ENCODE results near the gene TTLL11. TPM values are rescaled to one million over a fixed set of nuclear protein-coding genes. Genes with fewer than 3 reads are reported as not detected.

Gene TTLL11
- polyA plus RNA-seq, 1 donor (not counting 4 experiments of a cell fraction or from before 2014, with no cell fraction given): 8.0 TPM

- Histone ChIP-seq H3K79me2 (ENCODE audit: control insufficient read depth, insufficient read depth, low read length) (no peaks in the 10 kb centered on the region), H3K4me1 (ENCODE audit: control insufficient read depth, extremely low read depth, insufficient read depth, low read length) (no peaks in the 10 kb centered on the region), H3K9ac (ENCODE audit: control insufficient read depth, extremely low read depth, insufficient read depth, low read length) (no peak overlapping the region), H2AFZ (ENCODE audit: control insufficient read depth, low read length) (no peak overlapping the region), H4K20me1 (ENCODE audit: control insufficient read depth, extremely low read depth, insufficient read depth, low read length) (no peaks in the 10 kb centered on the region), H3K9me3 (ENCODE audit: control insufficient read depth, low read depth, low read length) (no peaks in the 10 kb centered on the region), H3K4me2 (ENCODE audit: control insufficient read depth, extremely low read depth, insufficient read depth, low read depth, low read length) (no peak overlapping the region), H3K9me1 (ENCODE audit: control insufficient read depth, extremely low read depth, insufficient read depth, low read length) (no peaks in the 10 kb centered on the region), H3K4me3 (ENCODE audit: control insufficient read depth in 2 of 3, extremely low read depth in 1 of 3, insufficient read depth in 2 of 3, low read depth in 1 of 3, low read length in 3 of 3) (no peak overlapping the region), H3K27me3 (ENCODE audit: control insufficient read depth, extremely low read depth, insufficient read depth, low read length) (no peaks in the 10 kb centered on the region), H3K27ac (ENCODE audit: control insufficient read depth, insufficient read depth, low read length) (no peak overlapping the region), H3K36me3 (ENCODE audit: control insufficient read depth in 2 of 2, extremely low read depth in 1 of 2, insufficient read depth in 2 of 2, low read length in 2 of 2) (no peaks in the 10 kb centered on the region)
- no peak for FAIRE-seq
- dilution Hi-C loops (cut with MboI; ENCODE audit: extremely low pct_ligation_motif_present, low sequenced_read_pairs): no loop called here
- no peak for DNase-seq (ENCODE audit: low read depth, low spot score)
- TF ChIP-seq EZH2 (IDR thresholded peaks at IDR 0.05; ENCODE audit: low read length) (no peak), CTCF (optimal IDR thresholded peaks at IDR 0.05 in 1 of 3, IDR thresholded peaks at IDR 0.05 in 1 of 3, conservative IDR thresholded peaks at IDR 0.05 in 1 of 3; ENCODE audit: extremely low read depth in 1 of 3, insufficient read depth in 2 of 3, low read length in 3 of 3) (no peak)
Measured at GRCh38 chr9:121807823-121808278, 285.3 kb downstream of the TTLL11 start.

GRCh38 chr9:121807069-121807822 is 285.9 kb downstream of the TTLL11 start:
- Histone ChIP-seq H3K4me2 (ENCODE audit: control insufficient read depth, extremely low read depth, insufficient read depth, low read depth, low read length) (no peak overlapping the region), H3K9ac (ENCODE audit: control insufficient read depth, extremely low read depth, insufficient read depth, low read length) (no peak overlapping the region), H3K79me2 (ENCODE audit: control insufficient read depth, insufficient read depth, low read length) (no peaks in the 10 kb centered on the region), H2AFZ (ENCODE audit: control insufficient read depth, low read length) (no peak overlapping the region), H4K20me1 (ENCODE audit: control insufficient read depth, extremely low read depth, insufficient read depth, low read length) (no peaks in the 10 kb centered on the region), H3K9me3 (ENCODE audit: control insufficient read depth, low read depth, low read length) (no peaks in the 10 kb centered on the region), H3K4me3 (ENCODE audit: control insufficient read depth in 2 of 3, extremely low read depth in 1 of 3, insufficient read depth in 2 of 3, low read depth in 1 of 3, low read length in 3 of 3) (no peak overlapping the region), H3K9me1 (ENCODE audit: control insufficient read depth, extremely low read depth, insufficient read depth, low read length) (no peaks in the 10 kb centered on the region), H3K27ac (ENCODE audit: control insufficient read depth, insufficient read depth, low read length) (no peak overlapping the region), H3K27me3 (ENCODE audit: control insufficient read depth, extremely low read depth, insufficient read depth, low read length) (no peaks in the 10 kb centered on the region), H3K36me3 (ENCODE audit: control insufficient read depth in 2 of 2, extremely low read depth in 1 of 2, insufficient read depth in 2 of 2, low read length in 2 of 2) (no peaks in the 10 kb centered on the region), H3K4me1 (ENCODE audit: control insufficient read depth, extremely low read depth, insufficient read depth, low read length) (no peaks in the 10 kb centered on the region)
- TF ChIP-seq CTCF (optimal IDR thresholded peaks at IDR 0.05 in 1 of 3, IDR thresholded peaks at IDR 0.05 in 1 of 3, conservative IDR thresholded peaks at IDR 0.05 in 1 of 3; ENCODE audit: extremely low read depth in 1 of 3, insufficient read depth in 2 of 3, low read length in 3 of 3) (no peak), EZH2 (IDR thresholded peaks at IDR 0.05; ENCODE audit: low read length) (no peak)
- no peak for DNase-seq (ENCODE audit: low read depth, low spot score)
- FAIRE-seq: no peak
- dilution Hi-C loops (cut with MboI; ENCODE audit: extremely low pct_ligation_motif_present, low sequenced_read_pairs): no loop called here

Measured in keratinocyte (primary cell).